Liver (tissue), 3 donors: ENCODE data around the gene LHB.

Source experiments
- CTCF ChIP-seq: fragments of 150-350 bp; IDR thresholded peaks from 2 replicates; pipeline ENCODE4 v1.5.1; 2017; ENCODE audit warnings: improper control_type of control experiment, low read depth, low read length; ENCODE audit not compliant: missing input control
- HNF4G ChIP-seq: IDR thresholded peaks from 2 replicates; pipeline ENCODE4 v1.6.1; 2016; ENCODE audit warnings: antibody characterized with exemption
- MAX ChIP-seq: IDR thresholded peaks from 2 replicates; pipeline ENCODE4 v1.6.1; 2016; ENCODE audit warnings: antibody characterized with exemption
- RAD21 ChIP-seq, 2 donors: IDR thresholded peaks; 2 replicates each; pipeline ENCODE4 v1.6.1; 2016; ENCODE audit warnings: antibody characterized with exemption in 2 of 2, mild to moderate bottlenecking in 2 of 2
- REST ChIP-seq: IDR thresholded peaks from 2 replicates; pipeline ENCODE4 v1.6.1; 2016; ENCODE audit warnings: antibody characterized with exemption, mild to moderate bottlenecking
- SP1 ChIP-seq: IDR thresholded peaks from 2 replicates; pipeline ENCODE4 v1.6.1; 2018; ENCODE audit warnings: antibody characterized with exemption, mild to moderate bottlenecking
- donor health status: healthy.
- donor health status: healthy.

GRCh38 chr19:49020342-49020741, 3.5 kb upstream of the LHB start:
- no peak for TF ChIP-seq CTCF
- TF ChIP-seq SP1 = no peak
- TF ChIP-seq HNF4G = no peak
- TF ChIP-seq REST = no peak
- TF ChIP-seq RAD21 (IDR thresholded peaks at IDR 0.05) = no peak
- TF ChIP-seq MAX = no peak
